Parathyroid adenoma (tissue), 2 donors: ENCODE data around the gene NCKIPSD.
"Not testable (repeated sequence)": the region's sequence is repeated elsewhere in the genome, so short reads cannot be mapped to it uniquely, and the experiment has no call there.

Experiments
- H2AFZ ChIP-seq: fragments of 300-600 bp; sonication (generic); one replicate; pipeline ENCODE4 v1.7.0; 2017; ENCODE audit warnings: antibody characterized with exemption, mild to moderate bottlenecking
- H3K27ac ChIP-seq: fragments of 300-600 bp; sonication (generic); one replicate; pipeline ENCODE4 v1.7.0; 2017
- H3K27me3 ChIP-seq: fragments of 300-600 bp; sonication (generic); one replicate; pipeline ENCODE4 v1.7.0; 2017; ENCODE audit warnings: low read length; ENCODE audit not compliant: control insufficient read depth, insufficient read depth
- H3K36me3 ChIP-seq: fragments of 300-600 bp; sonication (generic); one replicate; pipeline ENCODE4 v1.7.0; 2017; ENCODE audit warnings: low read length; ENCODE audit not compliant: control insufficient read depth, insufficient read depth
- H3K4me1 ChIP-seq: fragments of 300-600 bp; sonication (generic); one replicate; pipeline ENCODE4 v1.7.0; 2017; ENCODE audit warnings: control low read depth
- H3K4me2 ChIP-seq: fragments of 300-600 bp; sonication (generic); one replicate; pipeline ENCODE4 v1.7.0; 2017; ENCODE audit warnings: low read length
- H3K4me3 ChIP-seq: fragments of 300-600 bp; sonication (generic); one replicate; pipeline ENCODE4 v1.7.0; 2017; ENCODE audit warnings: low read depth, low read length
- H3K79me2 ChIP-seq: fragments of 300-600 bp; sonication (generic); one replicate; pipeline ENCODE4 v1.7.0; 2017; ENCODE audit warnings: control low read depth
- H3K9ac ChIP-seq: fragments of 300-600 bp; sonication (generic); one replicate; pipeline ENCODE4 v1.7.0; 2017; ENCODE audit warnings: mild to moderate bottlenecking
- H3K9me3 ChIP-seq: fragments of 300-600 bp; sonication (generic); one replicate; pipeline ENCODE4 v1.7.0; 2017; ENCODE audit warnings: low read length; ENCODE audit not compliant: control insufficient read depth
- TF ChIP-seq, protein P1 (sequence below): fragments of 300-600 bp; sonication (generic); IDR thresholded peaks from one replicate; pipeline ENCODE4 v1.7.0; 2017; ENCODE audit warnings: antibody characterized with exemption, mild to moderate bottlenecking
- donor health status: primary hyperparathyroidism.

The NCKIPSD gene

DNA sequence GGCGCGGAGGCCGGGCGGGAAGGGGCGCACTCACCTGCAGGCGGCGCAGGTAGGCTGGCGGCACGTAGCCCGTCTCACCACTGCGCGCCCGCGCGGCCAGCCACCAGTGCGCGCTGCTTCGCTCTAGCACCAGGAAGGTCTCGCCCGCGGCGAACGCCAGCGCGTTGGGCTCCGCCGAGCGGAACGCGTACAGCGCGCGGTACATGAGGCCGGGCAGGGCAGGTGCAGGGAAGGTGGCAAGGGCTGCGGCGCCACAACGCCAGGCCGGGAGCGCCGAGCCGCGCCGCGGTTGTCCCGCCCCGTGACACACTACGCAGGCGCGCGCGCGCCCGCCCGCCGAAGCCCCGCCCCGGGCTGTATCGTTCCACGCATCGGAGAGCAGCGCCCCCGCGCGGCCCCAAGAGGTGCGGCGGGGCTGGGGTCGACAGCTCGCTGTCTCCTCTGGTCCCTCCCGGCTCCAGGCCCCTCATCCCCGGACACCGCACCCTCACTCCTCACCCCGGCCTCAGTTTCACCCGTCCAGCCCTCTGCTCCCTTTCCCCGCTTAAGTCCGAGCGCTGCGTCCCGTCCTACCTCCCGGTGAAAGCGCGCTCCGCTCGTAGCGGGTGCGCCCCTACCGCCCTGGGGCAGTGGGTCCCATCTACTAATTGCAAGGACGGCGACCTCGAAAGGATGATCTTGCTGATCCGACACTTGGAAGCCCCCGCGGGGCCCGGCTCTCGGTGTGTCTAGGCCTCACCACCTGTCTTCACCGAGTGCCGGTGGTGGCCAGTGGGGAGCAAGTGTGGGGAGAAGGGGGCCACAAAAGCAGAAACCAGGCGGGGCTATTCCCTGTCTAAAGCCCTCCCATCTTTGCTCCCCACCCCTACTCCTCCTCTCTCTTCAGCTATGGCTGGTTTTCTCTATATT is at the start of gene NCKIPSD:
NCKIPSD (minus strand) TSS at position 313 of the 909 bp plus-strand sequence; CDS start at position 205, 108 bp downstream.
- H3K9me3 ChIP-seq: no peaks in the 10 kb centered on the region
- H3K36me3 ChIP-seq: no peaks in the 10 kb centered on the region
- H3K4me1 ChIP-seq: peaks cover 35% of the 10 kb centered on the region
- H2AFZ ChIP-seq: peak within 1 kb of the TSS; percentile 84
- peak within 1 kb of the TSS; percentile 92 for H3K4me2 ChIP-seq
- H3K27me3 ChIP-seq: no peaks in the 10 kb centered on the region
- peaks cover 44% of the 10 kb centered on the region for H3K79me2 ChIP-seq
- H3K27ac ChIP-seq: peak within 1 kb of the TSS; percentile 95
- TF ChIP-seq, protein P1, sequence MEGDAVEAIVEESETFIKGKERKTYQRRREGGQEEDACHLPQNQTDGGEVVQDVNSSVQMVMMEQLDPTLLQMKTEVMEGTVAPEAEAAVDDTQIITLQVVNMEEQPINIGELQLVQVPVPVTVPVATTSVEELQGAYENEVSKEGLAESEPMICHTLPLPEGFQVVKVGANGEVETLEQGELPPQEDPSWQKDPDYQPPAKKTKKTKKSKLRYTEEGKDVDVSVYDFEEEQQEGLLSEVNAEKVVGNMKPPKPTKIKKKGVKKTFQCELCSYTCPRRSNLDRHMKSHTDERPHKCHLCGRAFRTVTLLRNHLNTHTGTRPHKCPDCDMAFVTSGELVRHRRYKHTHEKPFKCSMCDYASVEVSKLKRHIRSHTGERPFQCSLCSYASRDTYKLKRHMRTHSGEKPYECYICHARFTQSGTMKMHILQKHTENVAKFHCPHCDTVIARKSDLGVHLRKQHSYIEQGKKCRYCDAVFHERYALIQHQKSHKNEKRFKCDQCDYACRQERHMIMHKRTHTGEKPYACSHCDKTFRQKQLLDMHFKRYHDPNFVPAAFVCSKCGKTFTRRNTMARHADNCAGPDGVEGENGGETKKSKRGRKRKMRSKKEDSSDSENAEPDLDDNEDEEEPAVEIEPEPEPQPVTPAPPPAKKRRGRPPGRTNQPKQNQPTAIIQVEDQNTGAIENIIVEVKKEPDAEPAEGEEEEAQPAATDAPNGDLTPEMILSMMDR: peak; percentile 76
- peak within 1 kb of the TSS; percentile 100 for H3K4me3 ChIP-seq
- peak within 1 kb of the TSS; percentile 96 for H3K9ac ChIP-seq

DNA sequence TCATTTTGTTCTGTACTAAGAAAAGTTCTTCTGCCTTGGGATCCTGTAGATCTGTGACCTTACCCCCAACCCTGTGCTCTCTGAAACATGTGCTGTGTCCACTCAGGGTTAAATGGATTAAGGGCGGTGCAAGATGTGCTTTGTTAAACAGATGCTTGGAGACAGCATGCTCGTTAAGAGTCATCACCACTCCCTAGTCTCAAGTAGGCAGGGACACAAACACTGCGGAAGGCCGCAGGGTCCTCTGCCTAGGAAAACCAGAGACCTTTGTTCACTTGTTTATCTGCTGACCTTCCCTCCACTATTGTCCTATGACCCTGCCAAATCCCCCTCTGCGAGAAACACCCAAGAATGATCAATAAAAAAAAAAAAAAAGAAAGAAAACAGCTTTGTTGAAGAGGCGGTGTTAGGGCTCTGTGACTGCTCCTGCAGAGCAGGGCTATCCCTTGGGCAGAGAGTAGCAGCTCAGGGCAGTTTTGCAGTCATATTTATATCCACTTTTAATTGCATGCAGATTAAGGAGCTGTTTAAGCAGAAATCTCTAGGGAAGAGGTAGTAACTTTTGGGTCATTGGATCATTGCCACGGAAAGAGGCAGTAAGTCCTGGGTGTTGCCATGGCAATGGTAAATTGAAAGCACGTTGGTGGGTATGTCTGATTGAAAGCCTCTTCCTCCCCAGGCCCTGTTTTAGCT is 49.5 kb upstream of the NCKIPSD start:
- H3K4me1 ChIP-seq, H3K36me3 ChIP-seq, H3K4me3 ChIP-seq, H3K9ac ChIP-seq, H3K4me2 ChIP-seq, H3K79me2 ChIP-seq, H3K9me3 ChIP-seq, H2AFZ ChIP-seq, H3K27ac ChIP-seq, H3K27me3 ChIP-seq: not testable (repeated sequence)

GRCh38 chr3:48734541-48734940 is 48.8 kb upstream of the NCKIPSD start:
- not testable (repeated sequence) for H3K9ac ChIP-seq, H3K4me2 ChIP-seq, H3K4me3 ChIP-seq, H3K4me1 ChIP-seq, H3K79me2 ChIP-seq, H3K27ac ChIP-seq, H2AFZ ChIP-seq, H3K9me3 ChIP-seq, H3K36me3 ChIP-seq, H3K27me3 ChIP-seq

DNA sequence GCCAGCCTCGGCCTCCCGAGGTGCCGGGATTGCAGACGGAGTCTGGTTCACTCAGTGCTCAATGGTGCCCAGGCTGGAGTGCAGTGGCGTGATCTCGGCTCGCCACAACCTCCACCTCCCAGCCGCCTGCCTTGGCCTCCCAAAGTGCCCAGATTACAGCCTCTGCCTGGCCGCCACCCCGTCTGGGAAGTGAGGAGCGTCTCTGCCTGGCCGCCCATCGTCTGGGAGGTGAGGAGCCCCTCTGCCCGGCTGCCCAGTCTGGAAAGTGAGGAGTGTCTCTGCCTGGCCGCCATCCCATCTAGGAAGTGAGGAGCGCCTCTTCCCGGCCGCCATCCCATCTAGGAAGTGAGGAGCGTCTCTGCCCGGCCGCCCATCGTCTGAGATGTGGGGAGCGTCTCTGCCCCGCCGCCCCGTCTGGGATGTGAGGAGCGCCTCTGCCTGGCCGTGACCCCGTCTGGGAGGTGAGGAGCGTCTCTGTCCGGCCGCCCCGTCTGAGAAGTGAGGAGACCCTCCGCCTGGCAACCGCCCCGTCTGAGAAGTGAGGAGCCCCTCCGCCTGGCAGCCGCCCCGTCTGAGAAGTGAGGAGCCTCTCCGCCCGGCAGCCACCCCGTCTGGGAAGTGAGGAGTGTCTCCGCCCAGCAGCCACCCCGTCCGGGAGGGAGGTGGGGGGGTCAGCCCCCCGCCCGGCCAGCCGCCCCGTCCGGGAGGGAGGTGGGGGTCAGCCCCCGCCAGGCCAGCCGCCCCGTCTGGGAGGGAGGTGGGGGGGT is 48.2 kb upstream of the NCKIPSD start:
- H3K27me3 ChIP-seq, H3K4me2 ChIP-seq, H3K9me3 ChIP-seq, H3K9ac ChIP-seq, H3K4me3 ChIP-seq, H3K79me2 ChIP-seq, H3K36me3 ChIP-seq, H3K4me1 ChIP-seq, H3K27ac ChIP-seq, H2AFZ ChIP-seq: not testable (repeated sequence)

DNA sequence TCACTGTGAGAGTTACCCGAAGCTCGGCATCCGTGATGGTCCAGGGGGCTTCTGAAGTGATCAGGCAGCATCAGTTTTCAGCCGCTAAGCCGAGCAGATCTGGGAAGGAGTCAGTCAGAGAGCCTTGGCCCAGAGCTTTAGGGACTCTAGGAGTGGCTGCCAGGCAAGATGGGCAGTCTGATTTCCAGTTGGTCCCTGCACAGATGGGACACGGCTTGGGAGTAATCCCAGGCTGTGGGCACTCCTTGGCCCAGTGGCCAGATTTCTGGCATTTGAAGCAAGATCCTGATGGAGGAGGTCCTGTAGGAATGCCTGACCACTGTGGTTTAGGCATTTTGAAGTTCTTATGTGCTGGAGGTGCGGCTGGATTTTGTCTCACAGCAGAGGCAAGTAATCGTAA is 41.8 kb upstream of the NCKIPSD start:
- H2AFZ ChIP-seq: no peak overlapping the region
- no peak overlapping the region for H3K4me2 ChIP-seq
- TF ChIP-seq, protein P1: no peak
- no peak overlapping the region for H3K4me3 ChIP-seq
- H3K36me3 ChIP-seq: no peaks in the 10 kb centered on the region
- H3K9ac ChIP-seq: no peak overlapping the region
- H3K27me3 ChIP-seq: no peaks in the 10 kb centered on the region
- H3K79me2 ChIP-seq: no peaks in the 10 kb centered on the region
- no peaks in the 10 kb centered on the region for H3K9me3 ChIP-seq
- no peak overlapping the region for H3K27ac ChIP-seq
- no peaks in the 10 kb centered on the region for H3K4me1 ChIP-seq

DNA sequence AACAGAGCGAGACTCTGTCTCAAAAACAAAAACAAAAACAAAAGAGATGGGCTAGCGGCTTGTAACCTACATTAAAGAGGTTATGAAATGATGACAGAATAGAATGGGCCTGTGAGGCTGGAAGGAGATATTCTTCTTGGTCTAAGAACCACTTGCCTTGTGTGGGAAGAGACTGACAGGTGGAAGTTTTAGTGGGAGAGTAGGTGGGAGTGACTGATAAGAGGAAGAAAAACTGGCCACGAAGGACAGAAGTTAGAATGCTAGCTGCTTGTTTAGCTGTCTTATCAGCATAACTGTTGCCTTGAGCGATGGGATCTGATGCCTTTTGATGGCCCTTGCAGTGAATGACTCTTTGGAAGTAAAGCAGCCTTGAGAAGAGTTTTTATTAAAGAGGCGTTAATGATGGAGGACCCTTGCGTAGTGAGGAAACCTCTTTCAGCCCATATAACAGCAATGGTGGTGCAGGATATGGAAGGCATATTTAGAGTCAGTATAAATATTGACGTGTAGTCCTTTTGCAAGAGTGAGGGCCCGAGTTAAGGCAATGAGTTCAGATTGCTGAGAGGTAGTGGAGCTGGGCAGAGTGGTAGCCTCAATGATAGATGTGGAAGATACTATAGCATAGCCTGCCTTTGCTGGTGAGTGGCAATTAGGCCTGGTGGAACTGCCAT is 39.6 kb upstream of the NCKIPSD start:
- H3K4me3 ChIP-seq, H3K4me1 ChIP-seq, H3K27me3 ChIP-seq, H3K4me2 ChIP-seq, H3K9ac ChIP-seq, H3K9me3 ChIP-seq, H3K27ac ChIP-seq, H2AFZ ChIP-seq, H3K79me2 ChIP-seq, H3K36me3 ChIP-seq: not testable (repeated sequence)
